Thyroid gland (tissue), 4 donors: ENCODE results near the gene TTK.

Experiments
- POLR2A ChIP-seq, 2 donors: fragments of 450-650 bp; IDR thresholded peaks; one replicate each; pipeline ENCODE4 v1.6.1; 2017; ENCODE audit warnings: antibody characterized with exemption in 2 of 2, mild to moderate bottlenecking in 2 of 2, moderate library complexity in 1 of 2
- TF ChIP-seq, protein P1 (sequence below), 6 experiments: fragments of 200-600 bp in 3 of 6; fragments of 450-650 bp in 3 of 6; sonication (generic) in 3 of 6; IDR thresholded peaks; one replicate each; pipeline ENCODE4 v1.5.1; 2016 to 2019; ENCODE audit warnings: antibody characterized with exemption in 6 of 6, mild to moderate bottlenecking in 2 of 6, inconsistent platforms in 1 of 6, moderate library complexity in 1 of 6

DNA sequence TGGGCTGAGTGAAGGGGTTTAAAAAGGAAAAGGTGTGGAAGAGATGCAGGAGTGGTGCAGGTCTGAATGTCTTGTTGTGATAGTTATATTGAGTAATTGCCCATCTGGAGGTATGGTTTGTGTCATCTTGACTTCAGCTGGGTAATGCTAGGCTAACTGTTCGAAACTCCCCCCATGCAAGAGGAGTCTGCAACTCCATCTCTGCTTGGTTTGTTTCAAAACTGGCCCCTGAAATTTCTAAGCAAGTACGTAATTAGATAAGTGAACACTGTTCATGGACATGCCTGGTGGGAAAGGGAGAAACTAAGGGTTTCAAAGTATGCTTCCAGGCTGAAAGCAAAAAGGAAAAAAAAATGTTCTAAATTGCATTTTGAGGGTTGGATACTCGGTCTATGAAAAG lies 17.1 kb downstream of the TTK start:
- TF ChIP-seq, protein P1, sequence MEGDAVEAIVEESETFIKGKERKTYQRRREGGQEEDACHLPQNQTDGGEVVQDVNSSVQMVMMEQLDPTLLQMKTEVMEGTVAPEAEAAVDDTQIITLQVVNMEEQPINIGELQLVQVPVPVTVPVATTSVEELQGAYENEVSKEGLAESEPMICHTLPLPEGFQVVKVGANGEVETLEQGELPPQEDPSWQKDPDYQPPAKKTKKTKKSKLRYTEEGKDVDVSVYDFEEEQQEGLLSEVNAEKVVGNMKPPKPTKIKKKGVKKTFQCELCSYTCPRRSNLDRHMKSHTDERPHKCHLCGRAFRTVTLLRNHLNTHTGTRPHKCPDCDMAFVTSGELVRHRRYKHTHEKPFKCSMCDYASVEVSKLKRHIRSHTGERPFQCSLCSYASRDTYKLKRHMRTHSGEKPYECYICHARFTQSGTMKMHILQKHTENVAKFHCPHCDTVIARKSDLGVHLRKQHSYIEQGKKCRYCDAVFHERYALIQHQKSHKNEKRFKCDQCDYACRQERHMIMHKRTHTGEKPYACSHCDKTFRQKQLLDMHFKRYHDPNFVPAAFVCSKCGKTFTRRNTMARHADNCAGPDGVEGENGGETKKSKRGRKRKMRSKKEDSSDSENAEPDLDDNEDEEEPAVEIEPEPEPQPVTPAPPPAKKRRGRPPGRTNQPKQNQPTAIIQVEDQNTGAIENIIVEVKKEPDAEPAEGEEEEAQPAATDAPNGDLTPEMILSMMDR (IDR thresholded peaks at IDR 0.05): no peak
- no peak for TF ChIP-seq POLR2A (IDR thresholded peaks at IDR 0.05)
